Fibroblast of pulmonary artery (primary cell): ENCODE results near the gene ZC3H7B.

Source experiments
- DNase-seq: peaks from one replicate; pipeline ENCODE4 v3.0.0-alpha.2; 2010; ENCODE audit warnings: low read depth
- H3K4me3 ChIP-seq: replicated peaks from 2 replicates; pipeline ENCODE4 v1.5.1; 2011; ENCODE audit warnings: low read depth, mild to moderate bottlenecking, control low read depth, low read length, moderate library complexity
- CTCF ChIP-seq: IDR thresholded peaks from 2 replicates; pipeline ENCODE4 v1.5.1; 2011; ENCODE audit warnings: mild to moderate bottlenecking, control low read depth, low read length, inconsistent platforms; ENCODE audit errors: missing control alignments

Gene ZC3H7B

GRCh38 chr22:41347066-41347859, 45.9 kb downstream of the ZC3H7B start:
- no peak for DNase-seq
- no peak for TF ChIP-seq CTCF
- H3K4me3 ChIP-seq: no peak overlapping the region

GRCh38 chr22:41348964-41349484, 47.7 kb downstream of the ZC3H7B start:
- DNase-seq: no peak
- TF ChIP-seq CTCF: no peak
- H3K4me3 ChIP-seq: no peak overlapping the region

GRCh38 chr22:41350087-41350486, 48.8 kb downstream of the ZC3H7B start:
- no peak for TF ChIP-seq CTCF
- DNase-seq: no peak
- H3K4me3 ChIP-seq: no peak overlapping the region

GRCh38 chr22:41351011-41351410, 49.7 kb downstream of the ZC3H7B start:
- TF ChIP-seq CTCF: no peak
- no peak for DNase-seq
- H3K4me3 ChIP-seq: no peak overlapping the region

- DNase-seq: peak; percentile 50
- H3K4me3 ChIP-seq: no peak overlapping the region
- TF ChIP-seq CTCF: no peak
Observed at GRCh38 chr22:41352058-41352457, 50.7 kb downstream of the ZC3H7B start.

- no peak overlapping the region for H3K4me3 ChIP-seq
Observed at GRCh38 chr22:41353862-41354575, 52.7 kb downstream of the ZC3H7B start.

More at GRCh38 chr22:41353862-41354575, 52.7 kb downstream of the ZC3H7B start:
- DNase-seq: no peak
- TF ChIP-seq CTCF: no peak
